Gastrocnemius medialis (tissue), 4 donors: ENCODE data around the gene SLIT2. TPM values are rescaled to one million over a fixed set of nuclear protein-coding genes. Genes with fewer than 3 reads are reported as not detected.

Experiments used
- ATAC-seq, 2 donors: fragments of 150-250 bp; one replicate each; pipeline ENCODE4 v1.9.1; 2016
- DNase-seq, 2 donors: peaks; one replicate each; pipeline ENCODE4 v3.0.0-alpha.2; 2019
- H3K27ac ChIP-seq, 4 donors: fragments of 200-600 bp; sonication (generic); 1 replicate in 1 of 4; 2 replicates in 3 of 4; pipeline ENCODE4 v1.5.1; 2016 to 2018; ENCODE audit warnings: mild to moderate bottlenecking in 2 of 4, moderate library complexity in 1 of 4
- H3K27me3 ChIP-seq, 3 donors: fragments of 200-600 bp; sonication (generic) in 2 of 3; 1 replicate in 1 of 3; 2 replicates in 2 of 3; pipeline versions ENCODE4 v1.5.1 to v1.6.0; 2016 to 2019; ENCODE audit warnings: mild to moderate bottlenecking in 1 of 3, moderate library complexity in 1 of 3
- H3K36me3 ChIP-seq, 2 donors: fragments of 200-600 bp; sonication (generic) in 1 of 2; one replicate each; pipeline ENCODE4 v1.5.1; 2017 to 2018
- H3K4me1 ChIP-seq, 2 donors: fragments of 200-600 bp; sonication (generic) in 1 of 2; one replicate each; pipeline ENCODE4 v1.5.1; 2016 to 2017; ENCODE audit warnings: mild to moderate bottlenecking in 2 of 2
- H3K4me3 ChIP-seq, 4 donors: fragments of 200-600 bp; sonication (generic) in 3 of 4; 1 replicate in 1 of 4; 2 replicates in 3 of 4; pipeline ENCODE4 v1.5.1; 2016 to 2019; ENCODE audit warnings: mild to moderate bottlenecking in 2 of 4
- H3K9me3 ChIP-seq, 3 donors: fragments of 200-600 bp; sonication (generic) in 2 of 3; 1 replicate in 1 of 3; 2 replicates in 2 of 3; pipeline ENCODE4 v1.5.1; 2016 to 2019
- POLR2A ChIP-seq, 2 donors: fragments of 450-650 bp; IDR thresholded peaks; one replicate each; pipeline ENCODE4 v1.6.1; 2017; ENCODE audit warnings: antibody characterized with exemption in 2 of 2, mild to moderate bottlenecking in 2 of 2, moderate library complexity in 2 of 2
- in situ Hi-C, 4 donors: fragments of 200-750 bp; cut with MboI; loops; one replicate each; pipeline versions ENCODE4 v1.15.0 to v1.8.0; 2017; ENCODE audit warnings: low sequenced_read_pairs in 4 of 4
- intact Hi-C: fragments of 100-400 bp; cut with DNase I; formaldehyde crosslinking; loops from one replicate; pipeline ENCODE4 v1.15.1; 2023; ENCODE audit warnings: low total_unique reads
- total RNA-seq, 4 donors: library from RNA; depleted of rRNA; stranded (reverse); fragments of >200 nt; gene quantifications; one replicate each; pipeline versions ENCODE4 v1.1.0 to v1.2.3, GENCODE V29; 2016
- TF ChIP-seq, protein P1 (sequence below), 5 experiments: fragments of 450-650 bp in 3 of 5; fragments of 200-600 bp in 2 of 5; sonication (generic) in 2 of 5; IDR thresholded peaks in 4 of 5; conservative IDR thresholded peaks in 1 of 5; 1 replicate in 4 of 5; 2 replicates in 1 of 5; pipeline ENCODE4 v1.5.1; 2016 to 2019; ENCODE audit warnings: antibody characterized with exemption in 5 of 5, mild to moderate bottlenecking in 3 of 5, moderate library complexity in 3 of 5

Gene SLIT2
- total RNA-seq, 4 donors from 2014 or later = 3.3 to 9.8 (median 4.8) TPM

DNA sequence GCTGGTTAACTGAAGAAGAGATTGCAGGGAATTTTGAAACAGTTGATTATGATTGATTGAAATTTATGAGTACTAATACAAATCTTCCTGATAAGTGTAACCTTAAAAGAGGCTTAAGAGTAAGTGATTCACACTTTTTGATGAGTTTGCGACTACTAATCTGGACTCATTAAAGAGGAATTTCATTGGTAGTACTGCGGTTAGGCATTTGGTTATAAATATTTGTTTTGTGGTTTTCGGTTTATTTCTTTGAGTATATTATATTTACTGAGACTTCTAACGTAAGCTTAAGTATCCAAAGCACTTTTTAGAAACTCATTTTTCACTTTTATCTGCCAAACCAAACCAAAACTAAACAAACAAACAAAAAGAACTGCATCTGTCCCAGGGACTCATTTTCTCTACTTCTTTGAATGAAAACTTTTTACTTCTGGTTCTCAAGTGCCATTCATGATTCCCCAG is 20.7 kb downstream of the SLIT2 start:
- Histone ChIP-seq H3K27ac (peak overlapping the region in 2 of 4 donors; percentile 12 to 45), H3K36me3 (no peaks in the 10 kb centered on the region), H3K4me3 (no peak overlapping the region), H3K27me3 (no peaks in the 10 kb centered on the region), H3K9me3 (no peaks in the 10 kb centered on the region), H3K4me1 (no peaks in the 10 kb centered on the region)
- ATAC-seq (no peak), DNase-seq (no peak)
- TF ChIP-seq, protein P1, sequence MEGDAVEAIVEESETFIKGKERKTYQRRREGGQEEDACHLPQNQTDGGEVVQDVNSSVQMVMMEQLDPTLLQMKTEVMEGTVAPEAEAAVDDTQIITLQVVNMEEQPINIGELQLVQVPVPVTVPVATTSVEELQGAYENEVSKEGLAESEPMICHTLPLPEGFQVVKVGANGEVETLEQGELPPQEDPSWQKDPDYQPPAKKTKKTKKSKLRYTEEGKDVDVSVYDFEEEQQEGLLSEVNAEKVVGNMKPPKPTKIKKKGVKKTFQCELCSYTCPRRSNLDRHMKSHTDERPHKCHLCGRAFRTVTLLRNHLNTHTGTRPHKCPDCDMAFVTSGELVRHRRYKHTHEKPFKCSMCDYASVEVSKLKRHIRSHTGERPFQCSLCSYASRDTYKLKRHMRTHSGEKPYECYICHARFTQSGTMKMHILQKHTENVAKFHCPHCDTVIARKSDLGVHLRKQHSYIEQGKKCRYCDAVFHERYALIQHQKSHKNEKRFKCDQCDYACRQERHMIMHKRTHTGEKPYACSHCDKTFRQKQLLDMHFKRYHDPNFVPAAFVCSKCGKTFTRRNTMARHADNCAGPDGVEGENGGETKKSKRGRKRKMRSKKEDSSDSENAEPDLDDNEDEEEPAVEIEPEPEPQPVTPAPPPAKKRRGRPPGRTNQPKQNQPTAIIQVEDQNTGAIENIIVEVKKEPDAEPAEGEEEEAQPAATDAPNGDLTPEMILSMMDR (IDR thresholded peaks at IDR 0.05 in 4 of 5, conservative IDR thresholded peaks at IDR 0.05 in 1 of 5) = no peak
- no peak for TF ChIP-seq POLR2A (IDR thresholded peaks at IDR 0.05)
- in situ Hi-C loops (no loop called here), intact Hi-C loops (no loop called here)

GRCh38 chr4:20273793-20274192 is 22.1 kb downstream of the SLIT2 start:
- no peak for ATAC-seq
- in situ Hi-C loops = no loop called here
- no peaks in the 10 kb centered on the region for H3K4me1 ChIP-seq

GRCh38 chr4:20276848-20277247 is 25.1 kb downstream of the SLIT2 start:
- TF ChIP-seq, protein P1 (IDR thresholded peaks at IDR 0.05 in 4 of 5, conservative IDR thresholded peaks at IDR 0.05 in 1 of 5) = no peak
- TF ChIP-seq POLR2A (IDR thresholded peaks at IDR 0.05) = no peak
- no peak overlapping the region for H3K27ac ChIP-seq
- H3K27me3 ChIP-seq = no peaks in the 10 kb centered on the region
- no peaks in the 10 kb centered on the region for H3K9me3 ChIP-seq
- in situ Hi-C loops = no loop called here
- H3K4me3 ChIP-seq = no peak overlapping the region
- DNase-seq = no peak
- intact Hi-C loops = no loop called here
- no peak for ATAC-seq
- no peaks in the 10 kb centered on the region for H3K36me3 ChIP-seq
- no peaks in the 10 kb centered on the region for H3K4me1 ChIP-seq

More at GRCh38 chr4:20273793-20274192, 22.1 kb downstream of the SLIT2 start:
- intact Hi-C loops = no loop called here
- DNase-seq = peak in 1 of 2 donors; percentile 11
- no peak for TF ChIP-seq POLR2A (IDR thresholded peaks at IDR 0.05)
- TF ChIP-seq, protein P1 (IDR thresholded peaks at IDR 0.05 in 4 of 5, conservative IDR thresholded peaks at IDR 0.05 in 1 of 5) = no peak
- no peaks in the 10 kb centered on the region for H3K36me3 ChIP-seq
- no peaks in the 10 kb centered on the region for H3K9me3 ChIP-seq
- no peaks in the 10 kb centered on the region for H3K27me3 ChIP-seq
- no peak overlapping the region for H3K4me3 ChIP-seq
- peak overlapping the region in 1 of 4 donors; percentile 3 for H3K27ac ChIP-seq

GRCh38 chr4:20278195-20278594 is 26.5 kb downstream of the SLIT2 start:
- DNase-seq = no peak
- in situ Hi-C loops = no loop called here

More at GRCh38 chr4:20278195-20278594, 26.5 kb downstream of the SLIT2 start:
- no peaks in the 10 kb centered on the region for H3K27me3 ChIP-seq
- ATAC-seq = no peak
- H3K36me3 ChIP-seq = no peaks in the 10 kb centered on the region
- no peak overlapping the region for H3K27ac ChIP-seq
- no peaks in the 10 kb centered on the region for H3K4me1 ChIP-seq
- H3K4me3 ChIP-seq = no peak overlapping the region
- intact Hi-C loops = no loop called here
- no peak for TF ChIP-seq POLR2A (IDR thresholded peaks at IDR 0.05)
- TF ChIP-seq, protein P1 (IDR thresholded peaks at IDR 0.05 in 4 of 5, conservative IDR thresholded peaks at IDR 0.05 in 1 of 5) = no peak
- H3K9me3 ChIP-seq = no peaks in the 10 kb centered on the region
